Central memory CD8-positive, alpha-beta T cell (primary cell): Measurements from ENCODE around the gene RUNX1.
"Not testable (repeated sequence)": the region's sequence is repeated elsewhere in the genome, so short reads cannot be mapped to it uniquely, and the experiment has no call there.

ENCODE experiments used
- ATAC-seq: fragments of 150-1000 bp; cut with Tn5 transposase; replicated peaks from 2 replicates; pipeline ENCODE4 v1.10.0; 2022; ENCODE audit warnings: mild to moderate bottlenecking, moderate FRiP score, moderate number of reproducible peaks; ENCODE audit not compliant: poor library complexity, severe bottlenecking; ENCODE audit errors: extremely low read depth
- DNase-seq, 2 donors: peaks; one replicate each; pipeline ENCODE4 v3.0.0; 2021; ENCODE audit warnings: low spot score in 2 of 2
- H3K27ac Mint-ChIP-seq: one replicate; pipeline ENCODE4 v1.8.0; 2022; ENCODE audit warnings: low read depth, mild to moderate bottlenecking, moderate library complexity, mixed read lengths
- H3K27me3 Mint-ChIP-seq: one replicate; pipeline ENCODE4 v1.8.0; 2022; ENCODE audit warnings: mixed read lengths
- H3K36me3 Mint-ChIP-seq: one replicate; pipeline ENCODE4 v1.8.0; 2022; ENCODE audit warnings: mild to moderate bottlenecking, moderate library complexity, mixed read lengths; ENCODE audit not compliant: insufficient read depth
- H3K4me1 Mint-ChIP-seq: one replicate; pipeline ENCODE4 v1.8.0; 2022; ENCODE audit warnings: mixed read lengths
- H3K4me3 Mint-ChIP-seq: one replicate; pipeline ENCODE4 v1.8.0; 2022; ENCODE audit warnings: mild to moderate bottlenecking, moderate library complexity, mixed read lengths
- H3K9me3 Mint-ChIP-seq: one replicate; pipeline ENCODE4 v1.8.0; 2022; ENCODE audit warnings: mixed read lengths

The RUNX1 gene

DNA sequence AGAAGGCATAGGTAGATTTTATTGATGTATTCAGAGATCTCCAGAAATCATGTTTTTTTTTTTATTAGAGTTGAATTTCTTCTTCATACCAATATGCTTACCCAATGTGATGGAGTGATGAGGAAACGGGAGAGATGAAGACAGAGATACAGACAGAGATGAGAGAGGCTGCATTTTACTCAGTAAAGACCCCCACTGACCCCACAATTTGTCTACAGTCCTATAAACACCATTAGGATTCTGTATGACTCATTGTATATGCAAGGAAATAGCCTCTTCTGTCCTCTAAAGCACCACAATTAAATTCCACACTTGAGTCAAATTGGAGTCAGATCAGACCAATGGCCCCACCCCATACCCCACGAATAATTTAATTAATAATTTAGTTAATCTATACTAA, 44.0 kb downstream of the RUNX1 start:
- no peak for ATAC-seq
- Mint-ChIP-seq H3K4me1 (peaks cover 82% of the 10 kb centered on the region), H3K9me3 (no peaks in the 10 kb centered on the region), H3K36me3 (peaks cover 10% of the 10 kb centered on the region), H3K27me3 (no peaks in the 10 kb centered on the region), H3K27ac (peak overlapping the region; percentile 39), H3K4me3 (no peak overlapping the region)
- no peak for DNase-seq

DNA sequence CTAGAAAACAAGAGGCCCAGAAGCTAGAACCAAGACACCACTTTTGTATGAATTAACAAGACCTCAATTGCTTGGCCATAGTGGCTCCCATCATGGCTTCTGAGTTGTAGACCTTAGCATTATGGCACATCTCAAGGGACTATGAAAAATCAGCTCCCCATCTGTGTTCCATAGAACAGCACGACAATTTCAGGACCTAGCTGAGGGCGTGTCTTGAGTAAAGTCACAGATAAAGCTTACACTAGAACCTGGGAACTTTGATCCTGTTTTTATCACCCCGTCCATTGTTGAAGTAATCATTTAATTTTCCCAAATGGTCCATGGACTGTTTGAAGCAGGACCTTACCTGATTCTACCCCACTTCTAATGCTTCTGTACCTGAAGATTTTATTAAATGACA, 44.8 kb downstream of the RUNX1 start:
- no peak for DNase-seq
- peaks cover 90% of the 10 kb centered on the region for H3K4me1 Mint-ChIP-seq
- no peak overlapping the region for H3K4me3 Mint-ChIP-seq
- H3K27me3 Mint-ChIP-seq: no peaks in the 10 kb centered on the region
- peaks cover 7% of the 10 kb centered on the region for H3K36me3 Mint-ChIP-seq
- ATAC-seq: no peak
- H3K27ac Mint-ChIP-seq: no peak overlapping the region
- no peaks in the 10 kb centered on the region for H3K9me3 Mint-ChIP-seq

DNA sequence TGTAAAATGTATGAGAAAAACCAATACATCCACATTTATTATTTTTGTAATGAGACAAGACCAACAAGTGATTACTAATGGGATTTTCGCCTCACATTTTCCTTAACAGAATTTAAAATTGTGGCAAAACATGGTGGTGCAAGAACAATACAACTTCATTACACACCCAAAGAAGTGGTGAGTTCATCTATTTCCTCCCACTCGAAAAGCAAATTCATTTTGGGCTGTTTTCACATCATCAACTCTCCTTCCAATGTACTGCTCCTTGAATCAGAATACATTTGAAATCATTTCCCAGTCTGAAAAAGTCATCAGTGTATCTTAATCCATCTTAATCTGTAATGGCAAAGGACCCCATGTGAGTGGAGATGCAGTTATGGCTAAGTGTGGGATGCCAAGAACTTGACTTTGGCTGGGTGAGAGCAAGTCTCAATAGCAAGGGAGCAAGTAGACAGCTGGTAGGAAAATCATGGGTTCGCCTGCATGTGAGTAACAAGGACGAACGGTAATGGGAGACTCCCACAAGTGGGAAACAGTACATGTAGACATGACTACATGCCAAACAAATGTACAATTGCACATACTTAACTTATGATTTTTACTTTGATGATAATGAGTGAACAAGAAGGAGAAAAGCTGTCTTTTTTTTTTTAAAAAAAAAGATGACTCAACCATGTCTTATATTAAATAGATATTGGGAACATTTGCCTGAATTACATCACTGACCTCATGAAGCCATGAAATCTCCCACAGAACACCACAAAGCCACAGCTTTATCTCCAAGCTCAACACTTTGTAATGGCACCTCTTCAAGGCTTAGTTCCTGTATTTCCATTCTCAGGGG, 46.0 kb downstream of the RUNX1 start:
- Mint-ChIP-seq H3K9me3 (no peaks in the 10 kb centered on the region), H3K4me1 (peaks cover 93% of the 10 kb centered on the region), H3K36me3 (peaks cover 8% of the 10 kb centered on the region), H3K27ac (no peak overlapping the region), H3K27me3 (no peaks in the 10 kb centered on the region), H3K4me3 (no peak overlapping the region)
- DNase-seq (no peak), ATAC-seq (no peak)

DNA sequence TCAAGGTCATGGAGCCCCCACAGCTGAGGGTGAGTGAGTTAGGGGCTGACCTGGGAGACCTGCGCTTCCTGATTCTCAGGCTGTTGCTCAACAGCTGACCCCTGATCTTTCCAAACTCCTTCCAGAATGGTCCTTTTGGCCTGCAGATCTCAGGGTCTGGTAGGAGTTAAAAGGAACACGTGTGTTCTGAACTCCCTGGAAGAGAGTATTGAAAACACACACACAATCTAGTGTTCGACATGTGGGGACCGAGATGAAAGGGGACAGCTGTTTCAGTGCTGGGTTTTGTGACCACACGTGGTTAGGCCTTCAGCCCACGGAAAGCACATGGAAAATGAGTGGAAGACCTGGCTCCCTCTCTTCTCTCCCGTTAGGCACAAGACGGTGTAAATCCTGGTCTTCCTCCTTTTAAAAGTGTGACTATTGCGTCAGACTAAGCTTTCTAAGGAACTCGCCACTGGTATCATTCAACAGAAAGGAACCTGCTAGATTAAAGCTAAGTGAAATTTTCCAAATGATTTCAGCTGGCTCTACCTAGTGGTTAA, 49.6 kb downstream of the RUNX1 start:
- Mint-ChIP-seq H3K9me3 (no peaks in the 10 kb centered on the region), H3K27me3 (no peaks in the 10 kb centered on the region), H3K4me1 (peaks cover 84% of the 10 kb centered on the region), H3K27ac (no peak overlapping the region), H3K36me3 (peaks cover 8% of the 10 kb centered on the region), H3K4me3 (no peak overlapping the region)
- DNase-seq: no peak
- ATAC-seq: no peak

DNA sequence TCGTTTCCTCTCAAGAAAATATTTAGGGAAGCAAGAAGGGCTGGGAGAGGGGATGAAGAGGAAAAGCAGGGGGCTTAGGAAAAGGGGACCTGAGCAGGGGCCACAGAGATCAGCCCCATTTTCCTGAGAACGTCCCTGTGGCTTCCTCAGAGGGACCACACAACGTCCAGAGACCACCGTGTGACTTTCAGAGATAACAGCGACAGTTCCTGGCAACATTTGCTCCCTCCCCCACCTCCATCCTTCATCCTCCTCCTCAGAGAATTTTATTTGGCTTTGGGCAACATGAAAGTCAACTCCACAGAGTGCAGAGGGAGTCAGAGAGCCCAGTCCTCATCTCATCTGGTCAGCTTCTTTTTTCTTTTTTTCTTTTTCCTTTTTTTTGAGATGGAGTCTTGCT, 50.9 kb downstream of the RUNX1 start:
- peaks cover 8% of the 10 kb centered on the region for H3K36me3 Mint-ChIP-seq
- H3K27me3 Mint-ChIP-seq: no peaks in the 10 kb centered on the region
- no peaks in the 10 kb centered on the region for H3K9me3 Mint-ChIP-seq
- ATAC-seq (no peak), DNase-seq (no peak)
- no peak overlapping the region for H3K4me3 Mint-ChIP-seq
- peak overlapping the region; percentile 61 for H3K27ac Mint-ChIP-seq
- H3K4me1 Mint-ChIP-seq: peaks cover 75% of the 10 kb centered on the region

DNA sequence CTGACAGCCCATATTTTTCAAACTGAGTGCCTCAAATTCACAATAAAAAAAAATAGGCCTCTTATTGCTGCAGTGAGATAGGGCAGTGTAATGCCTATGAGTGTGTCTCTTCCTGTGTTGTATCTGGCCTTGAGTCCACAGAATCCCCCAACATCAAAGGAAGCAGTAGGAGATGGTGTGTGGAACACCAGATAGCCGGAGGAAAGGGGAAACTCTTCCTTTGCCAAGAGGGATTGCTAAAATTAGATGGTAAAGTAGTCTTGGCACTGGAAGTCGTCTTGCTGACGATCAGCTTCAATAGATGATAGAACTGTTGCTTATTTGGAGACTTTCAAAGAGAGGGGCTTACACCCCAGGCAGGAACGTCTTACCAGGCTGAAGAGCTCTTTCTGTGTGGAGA, 51.8 kb downstream of the RUNX1 start:
- Mint-ChIP-seq H3K27ac (peak overlapping the region; percentile 61), H3K9me3 (no peaks in the 10 kb centered on the region), H3K36me3 (peaks cover 8% of the 10 kb centered on the region), H3K4me3 (no peak overlapping the region), H3K4me1 (peaks cover 69% of the 10 kb centered on the region), H3K27me3 (no peaks in the 10 kb centered on the region)
- ATAC-seq (no peak), DNase-seq (no peak)

DNA sequence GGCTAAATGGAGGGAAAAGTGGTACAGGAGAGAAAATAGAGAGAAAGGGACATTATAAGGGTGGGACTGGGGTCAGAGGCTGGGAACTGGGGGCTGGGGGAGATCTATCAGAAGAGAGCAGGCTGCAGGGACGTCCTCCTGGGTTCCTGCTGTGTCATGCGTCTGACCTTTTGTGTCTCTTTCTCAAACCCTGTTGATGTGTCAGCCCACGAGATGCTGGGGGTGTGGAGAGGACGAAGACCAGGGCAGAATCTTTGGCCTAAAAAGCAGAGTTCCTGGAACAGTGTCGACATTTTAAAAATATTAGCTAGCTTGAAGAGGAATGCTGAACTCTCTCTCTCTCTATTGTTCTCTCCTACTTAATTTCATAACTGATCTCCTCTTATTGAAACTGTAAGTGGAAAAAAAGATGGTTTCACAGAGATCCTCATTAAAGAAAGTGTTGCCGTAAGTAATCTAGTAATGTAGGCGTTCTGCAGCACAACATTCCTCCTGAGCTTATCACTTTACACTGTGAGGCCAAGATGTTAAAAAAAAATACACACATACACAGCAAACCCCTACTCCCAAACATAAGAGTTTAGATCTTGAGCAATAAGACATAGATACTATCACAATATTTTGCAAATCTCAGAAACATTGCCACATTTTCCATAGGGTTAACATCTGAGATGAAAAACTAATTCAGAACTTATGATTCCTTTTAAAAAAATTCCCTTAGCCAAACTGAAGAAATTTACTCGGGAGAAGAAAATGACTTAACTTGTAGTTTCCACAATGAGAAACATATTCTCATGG, 52.6 kb downstream of the RUNX1 start:
- peak overlapping the region; percentile 1 for H3K4me3 Mint-ChIP-seq
- DNase-seq (no peak), ATAC-seq (no peak)
- H3K4me1 Mint-ChIP-seq: peaks cover 61% of the 10 kb centered on the region
- peak overlapping the region; percentile 61 for H3K27ac Mint-ChIP-seq
- H3K27me3 Mint-ChIP-seq: no peaks in the 10 kb centered on the region
- no peaks in the 10 kb centered on the region for H3K9me3 Mint-ChIP-seq
- H3K36me3 Mint-ChIP-seq: peaks cover 8% of the 10 kb centered on the region

DNA sequence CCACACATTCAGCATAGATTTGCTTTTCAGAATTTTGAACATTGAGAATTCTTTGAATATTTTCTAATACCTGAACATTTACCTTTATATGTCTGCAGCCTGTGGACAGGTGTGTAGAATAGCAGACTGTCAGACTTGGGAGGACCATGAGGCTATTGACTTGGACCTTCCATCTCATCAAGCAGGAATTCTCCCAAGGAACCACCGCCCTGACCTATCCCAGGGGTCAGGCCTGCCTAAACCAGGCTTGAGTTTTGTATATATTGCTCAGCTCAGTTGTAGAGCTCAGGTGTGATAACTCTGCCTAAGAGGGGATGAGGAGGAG, 53.2 kb downstream of the RUNX1 start:
- H3K9me3 Mint-ChIP-seq: no peaks in the 10 kb centered on the region
- ATAC-seq: no peak
- H3K36me3 Mint-ChIP-seq: peaks cover 8% of the 10 kb centered on the region
- peaks cover 56% of the 10 kb centered on the region for H3K4me1 Mint-ChIP-seq
- H3K27me3 Mint-ChIP-seq: no peaks in the 10 kb centered on the region
- H3K4me3 Mint-ChIP-seq: peak overlapping the region; percentile 1
- peak overlapping the region; percentile 61 for H3K27ac Mint-ChIP-seq
- no peak for DNase-seq

DNA sequence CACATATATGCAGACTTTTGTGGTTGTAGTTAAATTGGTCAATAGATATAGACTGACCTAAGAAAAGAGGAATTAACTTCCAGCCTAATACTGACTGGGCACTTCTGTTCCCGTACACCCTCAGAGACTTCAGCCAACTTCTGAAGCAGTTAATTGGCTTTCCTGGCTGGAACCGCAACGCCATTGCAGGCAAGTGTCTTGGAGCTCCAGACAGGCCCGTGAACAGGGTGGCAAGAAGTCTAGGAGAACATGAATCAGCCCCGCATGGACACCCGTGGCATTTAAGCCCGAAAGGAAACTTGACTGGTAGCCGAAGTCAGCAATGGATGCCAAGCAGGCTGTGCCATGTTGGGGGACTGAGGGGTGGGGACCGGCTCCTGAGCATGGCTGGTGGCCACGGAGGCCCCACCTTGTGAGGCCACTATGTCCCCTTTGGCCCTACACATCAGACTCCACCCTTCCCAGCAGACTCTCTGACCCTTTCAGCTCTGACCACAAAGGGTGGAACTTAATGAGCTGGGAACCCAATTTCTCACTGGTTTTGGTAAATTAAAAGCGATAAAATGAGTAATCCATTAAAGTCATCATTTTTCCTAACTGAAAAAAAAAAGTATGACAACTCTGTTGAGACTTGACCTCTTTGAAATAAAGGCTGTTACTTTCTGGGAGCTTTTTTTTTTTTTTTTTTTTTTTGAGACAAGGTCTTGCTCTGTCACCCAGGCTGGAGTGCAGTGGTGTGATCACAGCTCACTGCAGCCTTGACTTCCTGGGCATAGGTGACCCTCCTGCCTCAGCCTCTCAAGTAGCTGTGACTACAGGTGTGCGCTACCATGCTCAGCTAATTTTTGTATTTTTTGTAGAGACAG, 54.1 kb downstream of the RUNX1 start:
- DNase-seq (no peak), ATAC-seq (no peak)
- H3K27me3 Mint-ChIP-seq: no peaks in the 10 kb centered on the region
- H3K27ac Mint-ChIP-seq: no peak overlapping the region
- no peaks in the 10 kb centered on the region for H3K9me3 Mint-ChIP-seq
- H3K4me3 Mint-ChIP-seq: no peak overlapping the region
- peaks cover 8% of the 10 kb centered on the region for H3K36me3 Mint-ChIP-seq
- peaks cover 46% of the 10 kb centered on the region for H3K4me1 Mint-ChIP-seq

DNA sequence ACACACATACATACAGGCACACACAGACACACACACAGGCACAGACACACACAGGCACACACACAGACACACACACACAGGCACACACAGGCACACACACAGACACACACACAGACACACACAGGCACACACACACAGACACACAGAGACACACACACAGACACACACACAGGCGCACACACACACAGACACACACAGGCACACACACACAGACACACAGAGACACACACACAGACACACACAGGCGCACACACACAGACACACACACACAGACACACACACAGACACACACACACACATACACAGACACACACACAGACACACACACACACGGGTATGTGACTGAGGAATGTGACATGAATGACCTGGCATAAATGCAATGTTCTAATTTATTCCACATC, 55.6 kb downstream of the RUNX1 start:
- H3K27ac Mint-ChIP-seq, ATAC-seq: not testable (repeated sequence)

DNA sequence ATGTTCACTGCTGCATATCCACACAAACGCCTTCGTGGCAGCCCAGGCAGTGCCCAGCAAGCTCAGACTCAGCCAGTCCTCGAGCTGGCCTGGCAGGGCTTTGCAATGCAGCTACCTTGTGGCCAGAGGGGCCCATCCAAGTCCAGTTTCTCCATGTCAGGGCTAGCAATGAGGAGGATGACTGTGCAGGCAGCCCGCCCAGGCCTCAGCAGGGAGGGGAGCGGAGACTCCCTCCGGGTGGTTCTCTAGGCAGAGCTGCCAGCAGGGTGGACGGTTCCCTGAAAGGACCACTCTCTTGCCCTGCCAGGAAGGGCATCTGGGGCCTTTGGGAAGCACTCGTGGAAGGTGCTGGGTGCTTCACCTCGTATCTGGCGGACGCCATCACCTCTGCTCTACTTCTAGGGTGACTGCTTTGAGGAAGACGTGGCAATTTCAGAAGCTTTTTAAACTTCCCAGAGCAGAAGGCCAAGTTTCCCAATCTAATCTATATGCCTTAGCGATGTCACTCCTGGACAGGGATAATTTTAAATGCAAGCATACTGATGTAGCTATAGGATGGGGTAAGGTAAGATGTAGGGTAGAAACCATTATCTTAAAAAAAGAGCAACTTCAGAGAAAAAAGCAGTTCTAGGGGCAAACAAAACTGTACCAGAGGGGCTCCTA, 56.2 kb downstream of the RUNX1 start:
- H3K27ac Mint-ChIP-seq: no peak overlapping the region
- no peak for ATAC-seq
- no peaks in the 10 kb centered on the region for H3K27me3 Mint-ChIP-seq
- no peak for DNase-seq
- H3K4me3 Mint-ChIP-seq: no peak overlapping the region
- H3K4me1 Mint-ChIP-seq: peaks cover 25% of the 10 kb centered on the region
- H3K36me3 Mint-ChIP-seq: peaks cover 7% of the 10 kb centered on the region
- H3K9me3 Mint-ChIP-seq: no peaks in the 10 kb centered on the region

More for the DNA sequence above, 55.6 kb downstream of the RUNX1 start:
- H3K4me3 Mint-ChIP-seq, DNase-seq, H3K9me3 Mint-ChIP-seq, H3K27me3 Mint-ChIP-seq, H3K36me3 Mint-ChIP-seq: not testable (repeated sequence)
- H3K4me1 Mint-ChIP-seq: peaks cover 32% of the 10 kb centered on the region

DNA sequence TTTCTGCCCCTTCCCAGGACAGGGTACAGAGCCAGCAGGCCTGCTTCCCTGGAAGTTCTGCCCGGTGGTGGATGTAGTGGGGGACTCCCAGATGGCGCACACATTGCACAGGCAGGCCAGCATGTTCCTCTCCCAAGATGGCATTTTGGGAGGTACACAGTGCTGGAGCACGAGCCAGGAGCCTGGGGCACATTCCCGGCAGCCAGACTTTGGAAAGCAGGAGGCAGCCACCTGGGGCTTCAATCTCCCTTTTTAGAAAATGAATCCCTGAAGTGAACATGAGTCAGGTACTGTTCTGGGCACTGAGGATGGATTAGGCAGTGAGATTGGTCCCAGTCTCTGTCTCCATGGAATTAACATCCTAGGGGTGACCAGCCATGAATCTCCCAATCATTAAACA, 56.9 kb downstream of the RUNX1 start:
- Mint-ChIP-seq H3K4me3 (no peak overlapping the region), H3K4me1 (peaks cover 18% of the 10 kb centered on the region), H3K27me3 (no peaks in the 10 kb centered on the region), H3K36me3 (peaks cover 7% of the 10 kb centered on the region), H3K27ac (peak overlapping the region; percentile 97), H3K9me3 (no peaks in the 10 kb centered on the region)
- ATAC-seq (no peak), DNase-seq (no peak)
